GM21447 (cell line): Measurements from ENCODE around the gene TRPV4.

ENCODE experiments used
- ATAC-seq: cut with Tn5 transposase; IDR thresholded peaks from one replicate; pipeline ENCODE4 v1.9.1; 2021; ENCODE audit not compliant: unreplicated experiment

Gene TRPV4

DNA sequence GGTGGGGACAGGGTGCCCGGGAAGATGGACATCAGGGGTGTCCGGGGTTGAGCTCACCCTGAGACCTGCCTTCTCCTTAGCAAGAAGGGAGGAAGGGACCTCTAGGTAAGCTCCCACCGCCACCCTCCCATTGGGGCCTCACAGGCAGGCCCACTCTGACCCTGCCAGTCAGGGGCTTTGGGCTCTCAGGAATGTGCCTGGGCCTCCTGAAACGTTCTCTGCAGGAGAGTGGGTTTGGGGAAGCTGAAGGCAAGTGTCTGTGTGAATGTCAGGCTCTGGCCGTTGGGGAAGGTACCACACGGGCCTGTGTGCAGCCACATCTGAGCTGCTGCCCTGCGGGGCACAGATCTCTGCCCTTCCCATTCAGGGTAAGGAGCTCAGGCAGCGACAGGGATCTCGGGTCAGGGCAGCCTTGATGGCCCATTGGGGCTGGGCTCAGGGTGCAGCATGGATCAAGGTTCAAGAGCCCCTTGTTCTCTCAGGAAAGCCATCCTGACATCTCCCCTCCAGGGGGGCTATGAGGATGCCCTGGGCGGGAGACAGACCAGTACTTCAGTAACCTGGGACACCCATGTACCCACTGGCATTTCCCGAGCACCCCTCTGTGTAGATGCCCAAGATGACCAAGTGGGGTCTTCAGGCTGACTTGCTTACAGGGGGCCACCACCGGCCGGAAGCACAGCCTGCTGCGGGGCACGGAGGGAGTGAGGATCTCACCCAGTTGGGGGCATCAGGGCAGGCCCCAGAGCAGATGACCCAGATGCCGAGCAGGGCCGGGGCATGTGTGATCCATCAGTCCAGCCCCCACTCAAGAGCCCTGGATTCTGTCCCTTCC is 89.9 kb downstream of the TRPV4 start:
- no peak for ATAC-seq

DNA sequence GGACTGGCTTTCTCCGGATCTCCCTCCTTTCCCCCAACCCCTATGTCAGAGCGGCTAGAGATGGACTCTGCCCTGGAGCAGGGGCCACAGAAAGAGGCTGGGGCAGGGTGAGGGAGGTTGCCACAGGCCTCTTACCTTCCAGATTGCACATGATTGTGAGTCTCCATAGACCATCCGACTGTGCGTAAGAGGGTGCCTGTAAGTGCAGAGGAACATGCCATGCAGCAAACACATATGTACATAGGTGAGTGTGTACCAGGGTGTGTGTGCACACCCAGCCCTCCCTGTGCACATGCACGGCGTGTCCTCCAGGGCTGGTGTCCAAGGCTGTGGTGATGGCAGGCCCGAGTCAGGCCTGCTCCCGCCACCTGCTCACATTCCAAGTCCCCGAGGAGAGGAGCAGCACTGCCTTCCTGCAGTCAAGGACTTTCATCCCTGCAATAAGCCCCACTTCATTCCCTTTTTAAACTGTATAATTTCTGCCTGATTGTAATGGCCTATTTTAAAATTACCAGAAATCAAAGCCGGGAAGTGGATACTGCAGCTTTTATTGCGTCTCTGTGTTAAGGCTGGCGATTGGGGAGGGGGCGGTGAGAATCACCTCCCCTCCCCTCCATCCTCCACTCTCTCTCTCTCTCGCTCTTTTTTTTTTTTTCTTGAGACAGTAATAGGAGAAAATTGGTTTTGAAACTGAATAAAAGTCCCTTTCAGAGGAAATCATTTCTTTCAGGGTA is 91.1 kb downstream of the TRPV4 start:
- ATAC-seq = no peak

DNA sequence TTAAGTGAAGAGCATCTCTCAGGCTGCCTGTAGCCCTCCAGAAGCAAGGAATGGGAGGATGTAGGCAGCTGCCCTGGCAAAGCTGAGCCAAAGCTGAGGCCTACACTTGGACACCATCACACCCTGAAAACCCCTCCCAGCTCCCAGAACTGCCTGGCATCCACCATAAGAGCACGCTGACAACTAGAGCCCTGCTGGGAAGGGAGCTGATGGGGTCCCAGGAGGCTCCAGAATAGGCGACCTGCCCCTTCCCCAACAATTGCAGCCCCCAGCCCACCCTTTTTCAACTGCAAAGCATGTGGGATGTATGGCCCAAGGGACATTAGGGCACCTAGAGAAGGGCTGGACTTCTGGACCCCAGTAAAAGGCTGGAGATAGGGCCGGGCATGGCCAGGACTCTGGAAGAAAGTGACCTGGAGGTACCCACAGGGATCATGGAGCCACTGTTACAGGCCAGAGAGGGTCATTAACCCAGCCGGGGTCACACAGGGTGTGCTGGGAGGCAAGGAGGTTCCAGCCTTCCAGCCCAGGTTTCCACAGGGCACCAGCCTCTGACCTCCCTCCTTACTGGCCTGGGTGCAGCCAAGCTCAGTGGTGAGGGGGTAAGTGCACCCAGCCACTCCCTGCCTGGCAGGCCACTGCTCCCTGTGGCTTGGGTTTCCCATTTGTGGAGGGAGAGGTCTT is 91.8 kb downstream of the TRPV4 start:
- ATAC-seq = no peak

DNA sequence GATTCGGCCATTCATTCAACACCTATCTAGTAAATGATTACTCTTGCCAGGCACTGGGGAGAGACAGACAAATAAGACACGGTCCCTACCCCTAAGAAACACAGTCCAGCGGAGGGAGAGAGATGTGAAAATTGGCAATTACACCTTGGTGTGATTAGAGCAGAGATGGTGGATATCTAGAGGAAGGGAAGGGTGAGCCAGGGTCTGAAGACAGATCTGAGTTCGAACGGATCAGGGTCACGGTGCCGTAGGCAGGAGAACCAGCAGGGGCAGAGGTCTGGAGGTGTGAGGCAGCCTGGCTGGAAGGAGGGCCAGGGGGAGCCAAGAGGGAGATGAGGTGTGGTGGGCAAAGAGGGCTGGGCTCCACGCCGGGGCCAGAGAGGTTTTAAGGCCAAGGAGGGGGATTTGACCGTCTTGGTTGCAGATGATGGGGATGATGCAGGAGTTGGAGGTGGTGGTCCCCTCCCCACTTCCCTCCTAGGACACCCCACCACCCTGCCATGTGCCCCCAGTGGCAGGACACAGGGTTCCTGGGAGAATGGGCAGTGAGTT is 92.4 kb downstream of the TRPV4 start:
- no peak for ATAC-seq

DNA sequence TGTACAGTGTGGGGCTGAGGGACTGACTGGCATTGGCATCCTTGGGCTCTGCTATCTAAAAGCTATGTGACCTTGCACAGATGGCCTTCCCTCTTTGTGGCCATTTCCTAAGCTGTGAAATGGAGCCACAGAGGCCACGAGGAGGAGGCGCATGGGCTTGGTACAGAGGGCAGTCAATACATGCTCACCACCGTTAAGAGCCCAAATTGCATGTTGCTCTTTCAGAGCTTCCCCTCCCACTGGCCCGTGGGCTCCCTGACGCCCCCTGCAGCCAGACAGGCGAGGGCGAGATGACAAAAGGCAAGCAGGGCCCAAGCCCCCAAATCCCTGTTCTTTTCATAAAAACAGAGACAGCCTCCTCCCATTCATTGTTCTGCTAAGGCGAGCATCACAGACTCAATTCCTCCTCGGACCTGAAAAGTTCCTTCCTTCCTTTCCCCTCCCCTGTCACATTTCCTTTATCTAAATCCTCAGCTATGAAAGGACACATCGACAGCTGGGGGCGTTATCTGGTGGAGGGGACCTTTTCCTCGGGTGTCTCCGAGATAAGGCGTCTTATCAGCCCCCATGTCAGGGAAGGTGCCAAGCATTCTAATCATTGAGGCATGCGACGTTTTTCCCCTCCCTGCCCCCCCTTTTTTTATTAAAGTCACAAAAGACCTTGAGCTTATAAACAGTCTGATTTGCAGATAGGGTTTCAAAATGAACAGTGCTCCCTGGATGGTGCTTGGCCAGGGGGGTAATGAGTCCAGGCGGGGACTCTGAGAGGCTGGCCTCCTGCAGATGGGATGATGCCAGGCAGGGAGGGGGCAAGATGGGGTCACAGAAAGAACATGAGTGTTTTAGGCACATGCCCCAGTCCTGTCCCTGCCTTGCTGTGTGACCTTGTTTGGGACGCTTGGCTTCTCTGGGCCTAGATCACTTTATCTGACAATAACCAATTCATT is 93.2 kb downstream of the TRPV4 start:
- no peak for ATAC-seq

DNA sequence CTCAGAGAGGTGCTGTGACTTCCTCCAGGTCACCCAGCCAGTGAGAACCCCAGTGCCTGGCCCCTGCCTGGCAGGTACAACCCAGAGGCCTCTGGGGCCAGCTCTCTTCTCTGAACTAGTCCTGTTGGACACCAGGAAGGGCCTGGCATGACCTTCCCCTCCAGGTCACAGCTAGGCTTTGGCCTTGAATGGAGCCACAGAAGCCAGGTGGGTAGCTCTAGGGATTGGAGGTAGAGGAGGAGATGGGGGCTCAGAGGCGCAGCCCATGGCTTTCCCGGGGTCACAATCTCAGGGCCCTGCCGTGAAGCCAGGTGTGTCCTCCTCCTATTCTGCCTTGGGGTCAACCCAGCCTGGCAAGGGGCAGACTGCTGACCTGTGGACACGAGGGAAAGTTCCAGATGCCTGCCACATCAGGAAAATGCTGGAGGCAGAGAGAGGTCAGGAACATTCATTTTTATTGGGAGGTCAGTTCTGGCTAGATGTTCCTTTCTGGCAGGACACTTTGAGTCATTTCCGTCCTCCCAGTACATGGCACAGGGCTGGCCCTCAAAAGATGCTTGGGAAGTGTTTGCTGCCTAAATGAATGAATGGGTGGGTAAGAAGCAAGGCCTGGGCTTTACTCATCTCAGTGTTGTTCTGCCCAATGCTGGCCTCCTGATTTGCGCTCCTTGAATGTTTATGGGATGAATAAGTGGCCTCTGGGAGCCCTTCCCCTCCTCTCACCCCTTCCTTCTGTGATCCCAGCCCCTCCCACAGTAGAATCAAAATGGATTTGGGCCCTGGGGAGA is 94.1 kb downstream of the TRPV4 start:
- no peak for ATAC-seq

DNA sequence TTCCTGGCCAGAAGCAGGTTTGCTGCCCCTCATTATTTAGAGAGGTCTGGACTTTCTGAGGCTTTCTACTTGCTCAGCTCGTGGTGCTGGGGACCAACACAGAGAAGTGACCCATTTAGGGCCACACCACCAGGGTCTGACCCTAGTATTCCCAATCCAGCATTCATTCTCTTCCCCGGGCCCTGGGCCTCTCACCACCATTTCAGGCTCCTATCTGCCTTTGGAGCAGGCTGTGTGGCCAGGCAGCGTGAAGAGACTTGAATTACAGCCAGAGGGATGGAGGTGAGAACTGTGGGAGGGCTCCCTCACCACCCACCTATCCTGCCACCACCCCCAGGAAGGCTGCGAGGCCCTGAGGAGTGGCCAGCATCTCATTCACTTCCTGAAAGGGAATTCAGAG is 95.0 kb downstream of the TRPV4 start:
- ATAC-seq = no peak

DNA sequence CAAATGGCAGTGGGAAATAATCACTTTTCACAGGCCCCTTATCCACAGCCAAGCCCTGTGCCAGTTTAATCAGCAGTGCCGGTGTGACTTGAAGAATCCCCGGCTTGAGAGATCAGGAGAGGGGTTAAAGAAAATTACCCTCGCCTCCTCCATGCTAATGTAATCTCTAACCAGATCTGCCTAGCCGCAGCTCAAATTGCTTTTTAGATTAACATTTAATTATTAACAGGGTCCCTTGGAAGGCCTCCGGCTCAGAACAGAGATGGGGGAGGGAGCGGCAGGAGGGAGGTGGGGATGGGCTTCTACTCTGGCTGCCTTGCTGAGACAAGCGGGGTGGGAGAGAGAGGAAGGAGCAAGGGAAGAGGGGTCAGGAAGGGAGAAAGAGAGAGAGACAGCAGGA is 95.6 kb downstream of the TRPV4 start:
- ATAC-seq = no peak

DNA sequence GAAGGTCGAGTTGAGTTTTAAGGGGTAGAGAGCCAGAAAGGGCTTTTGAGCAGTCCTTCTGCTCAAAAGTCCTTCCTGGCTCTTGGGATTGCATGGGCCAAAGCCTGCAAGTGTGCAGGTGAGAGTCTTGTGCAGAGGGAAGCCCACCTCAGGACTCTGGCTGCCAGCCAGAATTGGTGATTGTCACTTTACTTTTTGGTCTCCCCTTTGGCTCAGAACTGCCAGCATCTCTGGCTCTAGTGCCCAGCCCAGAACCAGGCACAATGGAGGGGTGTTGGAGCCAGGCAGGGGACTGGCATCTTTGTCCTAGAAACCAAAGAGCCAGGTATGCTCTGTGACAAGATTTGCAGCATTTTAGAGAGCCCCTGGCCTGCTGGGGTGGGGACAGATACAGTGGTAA is 96.1 kb downstream of the TRPV4 start:
- no peak for ATAC-seq

DNA sequence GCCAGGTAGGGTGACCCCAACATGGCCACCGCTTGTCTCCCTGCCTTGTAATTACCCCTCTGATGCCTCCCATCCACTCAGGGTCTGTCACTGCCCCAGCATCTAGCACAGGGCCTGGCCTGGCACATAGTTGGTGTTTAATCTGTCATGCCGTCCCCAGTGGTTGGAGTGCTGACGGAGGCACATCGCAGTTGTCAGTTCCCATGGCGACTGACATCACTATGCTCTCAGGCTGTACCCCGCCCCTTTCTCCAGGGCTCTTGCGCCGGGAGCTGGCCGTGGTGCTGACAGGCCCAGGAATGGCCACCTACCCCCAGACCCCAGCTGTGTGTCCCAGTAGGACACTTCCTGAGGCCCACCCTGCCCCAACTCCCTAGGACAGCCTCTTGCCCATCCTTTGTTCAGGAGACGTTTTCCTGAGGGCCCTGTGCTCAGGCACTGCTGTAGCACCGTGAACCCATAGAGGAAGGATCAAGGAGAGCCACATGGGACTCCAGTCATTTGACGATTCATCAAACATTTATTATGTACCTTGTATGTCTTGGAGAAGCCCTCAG is 96.6 kb downstream of the TRPV4 start:
- no peak for ATAC-seq

DNA sequence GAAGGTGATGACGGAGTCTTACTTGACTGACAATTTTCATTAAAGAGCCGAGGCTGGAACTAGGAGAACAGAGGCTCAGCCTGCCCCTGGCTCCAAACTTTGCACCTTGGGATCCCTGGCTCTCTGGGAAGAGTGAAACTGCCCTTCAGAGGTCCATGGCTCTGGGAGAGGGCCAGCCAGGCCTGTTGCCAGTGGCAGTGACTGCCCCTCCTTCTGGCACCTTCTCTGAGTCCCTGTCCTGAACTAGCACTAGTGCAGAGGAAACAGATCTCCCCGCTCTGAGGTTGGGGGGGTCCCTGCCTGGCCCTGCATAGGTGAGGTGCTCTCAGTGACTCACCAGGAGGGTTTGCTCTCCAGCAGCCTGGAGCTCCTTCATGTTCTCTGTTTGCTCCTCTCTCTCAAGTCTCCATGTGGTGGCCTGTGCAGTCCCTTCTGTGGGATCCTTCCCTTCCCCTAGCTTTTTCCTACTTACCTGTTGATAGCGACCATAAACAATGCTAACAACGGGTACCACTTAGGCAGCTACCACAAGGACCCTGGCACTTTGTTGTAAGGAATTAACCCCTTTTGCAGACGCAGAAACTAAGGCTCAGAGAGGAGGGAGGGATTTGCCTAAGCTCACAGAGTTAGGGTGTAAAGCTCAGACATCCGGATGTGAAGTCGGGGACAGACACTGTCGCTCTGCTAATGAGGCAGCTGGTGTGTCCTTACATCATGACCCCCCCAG is 97.2 kb downstream of the TRPV4 start:
- ATAC-seq = no peak

DNA sequence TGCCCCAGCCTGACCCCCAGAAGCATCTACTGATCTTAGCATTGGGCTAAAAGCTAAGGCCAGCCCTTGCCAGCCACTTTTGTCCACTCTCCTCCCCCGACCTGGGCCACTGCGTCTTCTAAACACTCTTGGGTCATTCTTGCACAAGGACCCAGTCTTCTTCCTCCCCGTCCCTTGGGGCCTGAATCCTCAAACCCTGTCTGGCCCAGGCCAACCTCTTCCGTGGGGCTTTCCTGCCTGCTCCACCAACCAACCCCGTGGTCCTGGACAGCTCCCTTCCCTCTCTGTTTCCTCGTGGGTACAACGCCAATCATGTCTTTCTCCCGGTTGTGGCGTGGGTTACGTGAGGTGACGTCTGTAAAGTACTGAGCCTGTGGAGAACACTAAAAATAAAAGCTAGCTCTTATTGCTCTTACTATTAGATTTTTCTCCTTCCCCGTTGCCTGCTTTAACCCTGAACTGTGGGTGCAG is 98.1 kb downstream of the TRPV4 start:
- ATAC-seq = no peak

DNA sequence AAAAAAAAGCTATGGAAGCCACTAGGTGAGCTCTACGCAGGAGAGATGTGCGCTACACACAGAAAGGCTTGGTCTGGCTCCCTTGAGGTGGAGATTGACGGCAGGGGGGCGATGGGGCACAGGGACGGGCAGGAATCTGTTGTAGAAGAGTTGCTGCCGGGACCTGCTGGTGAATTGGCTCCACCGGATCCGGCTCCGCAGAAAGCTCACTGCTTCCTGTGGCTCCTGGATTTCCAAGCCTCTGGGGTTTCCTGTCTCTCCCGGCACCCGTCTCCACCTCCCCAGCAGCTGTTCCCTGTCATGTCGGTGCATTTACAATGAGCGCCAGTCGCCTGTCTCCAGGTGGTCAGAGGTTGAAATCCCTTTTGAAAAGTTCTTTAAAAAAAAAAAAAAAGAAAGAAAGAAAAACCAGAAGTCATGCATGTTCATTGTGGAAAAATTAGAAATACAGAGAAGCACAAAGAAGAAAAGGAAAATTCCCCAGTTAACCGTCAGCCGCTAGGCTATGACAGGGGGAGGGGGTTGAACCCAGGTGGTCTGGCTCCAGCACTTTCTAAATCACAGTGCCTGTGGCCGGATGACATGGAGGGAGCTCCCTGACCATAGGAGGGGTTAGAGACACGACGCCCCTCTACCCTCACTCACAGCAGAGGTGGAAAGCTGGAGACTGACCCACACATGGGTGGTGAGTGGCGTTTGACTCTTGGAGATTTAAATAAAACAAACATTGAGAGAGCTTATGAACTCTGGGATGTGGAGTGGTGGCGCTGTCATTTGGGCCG is 98.8 kb downstream of the TRPV4 start:
- no peak for ATAC-seq
